Ishikawa (cell line): ENCODE measurements around the gene HS2ST1.

ENCODE experiments used
- CEBPB ChIP-seq: IDR thresholded peaks from 2 replicates; pipeline ENCODE4 v1.6.1; 2012
- CREB1 ChIP-seq: IDR thresholded peaks from 2 replicates; pipeline ENCODE4 v1.6.1; 2012; ENCODE audit warnings: low read depth
- EP300 ChIP-seq: IDR thresholded peaks from 2 replicates; pipeline ENCODE4 v1.6.1; 2012; ENCODE audit warnings: borderline replicate concordance
- FOXM1 ChIP-seq: IDR thresholded peaks from 2 replicates; pipeline ENCODE4 v1.6.1; 2012; ENCODE audit warnings: low read depth, borderline replicate concordance
- MAX ChIP-seq: IDR thresholded peaks from 2 replicates; pipeline ENCODE4 v1.6.1; 2012
- NFIC ChIP-seq: IDR thresholded peaks from 2 replicates; pipeline ENCODE4 v1.6.1; 2012
- RAD21 ChIP-seq: IDR thresholded peaks from 2 replicates; pipeline ENCODE4 v1.6.1; 2012; ENCODE audit warnings: low read depth
- REST ChIP-seq: IDR thresholded peaks from 2 replicates; pipeline ENCODE4 v1.6.1; 2012; ENCODE audit warnings: low read depth, mild to moderate bottlenecking
- TAF1 ChIP-seq: IDR thresholded peaks from 2 replicates; pipeline ENCODE4 v1.6.1; 2012; ENCODE audit warnings: low read depth, mild to moderate bottlenecking
- TEAD4 ChIP-seq: IDR thresholded peaks from 2 replicates; pipeline ENCODE4 v1.6.1; 2012

GRCh38 chr1:86976664-86977063 lies 62.2 kb downstream of the HS2ST1 start:
- no peak for TF ChIP-seq RAD21
- no peak for TF ChIP-seq EP300
- TF ChIP-seq NFIC: no peak
- no peak for TF ChIP-seq CEBPB
- TF ChIP-seq CREB1: no peak
- no peak for TF ChIP-seq MAX
- no peak for TF ChIP-seq FOXM1
- no peak for TF ChIP-seq TAF1
- no peak for TF ChIP-seq TEAD4
- TF ChIP-seq REST: no peak
